Measurements from ENCODE around the gene CALML3.

- TF ChIP-seq MAX (IDR thresholded peaks at IDR 0.05) (no peak), EP300 (IDR thresholded peaks at IDR 0.05; ENCODE audit: borderline replicate concordance) (no peak), YY1 (IDR thresholded peaks at IDR 0.05; ENCODE audit: low read depth) (no peak), NFIC (IDR thresholded peaks at IDR 0.05) (no peak), RAD21 (IDR thresholded peaks at IDR 0.05; ENCODE audit: low read depth) (no peak), CREB1 (IDR thresholded peaks at IDR 0.05; ENCODE audit: low read depth) (no peak), REST (IDR thresholded peaks at IDR 0.05; ENCODE audit: low read depth) (no peak), TAF1 (IDR thresholded peaks at IDR 0.05; ENCODE audit: low read depth) (no peak), TEAD4 (IDR thresholded peaks at IDR 0.05) (no peak), USF1 (IDR thresholded peaks at IDR 0.05) (no peak)
Measured at GRCh38 chr10:5502571-5503476, 21.9 kb upstream of the CALML3 start.

Measured in Ishikawa (cell line).